GM18505 (cell line): ENCODE results near the gene HOXA11.
A peak's percentile ranks its signal among the peaks of the same experiment; 100 is the strongest.

Experiments
- ATAC-seq: cut with Tn5 transposase; IDR thresholded peaks from one replicate; pipeline ENCODE4 v1.9.1; 2021; ENCODE audit not compliant: unreplicated experiment
- POLR2A ChIP-seq: IDR thresholded peaks from 4 replicates; pipeline ENCODE4 v1.6.1; 2011; ENCODE audit warnings: borderline replicate concordance; ENCODE audit not compliant: insufficient read depth, insufficient read length; ENCODE audit errors: extremely low read depth

The HOXA11 gene

GRCh38 chr7:27154901-27155815 is 29.9 kb downstream of the HOXA11 start:
- no peak for ATAC-seq
- TF ChIP-seq POLR2A, result no peak

- no peak for TF ChIP-seq POLR2A
- no peak for ATAC-seq
These were observed 30.7 kb downstream of the HOXA11 start for GRCh38 chr7:27154369-27154768.

- ATAC-seq, result no peak
- no peak for TF ChIP-seq POLR2A
These were observed 31.5 kb downstream of the HOXA11 start for GRCh38 chr7:27153526-27153925.

- ATAC-seq, result no peak
- TF ChIP-seq POLR2A, result no peak
These were observed 32.1 kb downstream of the HOXA11 start for GRCh38 chr7:27152816-27153442.

- no peak for ATAC-seq
- TF ChIP-seq POLR2A, result no peak
These were observed 32.9 kb downstream of the HOXA11 start, which contains the start of gene HOXA3 for GRCh38 chr7:27151931-27152815. TSS of gene HOXA3 (minus strand) at chr7:27152583. CDS start at chr7:27110640, 41,943 bp downstream.

- no peak for ATAC-seq
These were observed 33.6 kb downstream of the HOXA11 start for GRCh38 chr7:27151341-27151930.

GRCh38 chr7:27150568-27151340 is 34.3 kb downstream of the HOXA11 start:
- no peak for TF ChIP-seq POLR2A
- ATAC-seq, result peak; percentile 74

More at GRCh38 chr7:27151341-27151930, 33.6 kb downstream of the HOXA11 start:
- no peak for TF ChIP-seq POLR2A

- ATAC-seq, result peak; percentile 10
- no peak for TF ChIP-seq POLR2A
These were observed 35.0 kb downstream of the HOXA11 start for GRCh38 chr7:27149842-27150567.

- TF ChIP-seq POLR2A, result no peak
- ATAC-seq, result no peak
These were observed 36.0 kb downstream of the HOXA11 start for GRCh38 chr7:27148756-27149641.

- ATAC-seq, result no peak
- no peak for TF ChIP-seq POLR2A
These were observed 36.8 kb downstream of the HOXA11 start for GRCh38 chr7:27148031-27148755.
